ENCODE measurements around the gene C12orf54.

Gene C12orf54

DNA sequence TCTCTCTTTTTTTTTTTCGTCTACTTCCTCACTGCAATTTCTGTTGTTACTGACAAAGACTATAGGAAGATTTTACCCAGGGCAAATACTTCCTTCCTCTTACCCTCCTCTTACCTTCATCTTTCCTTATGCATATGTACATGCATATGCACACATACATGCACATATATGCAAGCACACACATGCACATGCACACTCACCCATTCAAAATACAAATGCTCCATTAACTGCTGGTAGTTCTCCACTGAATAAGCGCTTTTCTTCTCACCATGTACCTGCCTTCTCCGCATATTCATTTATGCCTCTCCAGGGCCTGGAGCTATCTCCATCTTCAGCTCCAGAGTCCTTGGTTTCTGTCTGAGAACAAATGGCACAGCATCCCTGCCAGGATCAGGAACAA lies 632 bp downstream of the C12orf54 start:
- Histone ChIP-seq H3K4me3 (ENCODE audit: low read length) (no peak overlapping the region), H4K20me1 (ENCODE audit: insufficient read depth, low read length) (no peaks in the 10 kb centered on the region), H3K4me1 (ENCODE audit: low read length) (no peaks in the 10 kb centered on the region), H3K79me2 (ENCODE audit: low read length) (no peaks in the 10 kb centered on the region), H3K9me3 (replicated peaks; ENCODE audit: insufficient read depth, low read length) (no peaks in the 10 kb centered on the region), H3K36me3 (replicated peaks; ENCODE audit: insufficient read depth, low read length) (no peaks in the 10 kb centered on the region), H3K4me2 (ENCODE audit: low read depth, low read length) (no peak overlapping the region), H3K9me2 (replicated peaks; ENCODE audit: insufficient read depth, low read length) (no peaks in the 10 kb centered on the region), H3K9ac (ENCODE audit: low read length) (no peak overlapping the region), H3K27me3 (replicated peaks; ENCODE audit: insufficient read depth, low read length) (no peaks in the 10 kb centered on the region), H3F3A (ENCODE audit: insufficient read depth, low read length) (no peaks in the 10 kb centered on the region), H3K27ac (ENCODE audit: low read length) (no peak overlapping the region), H2AFZ (ENCODE audit: low read length) (no peak overlapping the region)
- DNase-seq, result no peak
- TF ChIP-seq, protein P1, sequence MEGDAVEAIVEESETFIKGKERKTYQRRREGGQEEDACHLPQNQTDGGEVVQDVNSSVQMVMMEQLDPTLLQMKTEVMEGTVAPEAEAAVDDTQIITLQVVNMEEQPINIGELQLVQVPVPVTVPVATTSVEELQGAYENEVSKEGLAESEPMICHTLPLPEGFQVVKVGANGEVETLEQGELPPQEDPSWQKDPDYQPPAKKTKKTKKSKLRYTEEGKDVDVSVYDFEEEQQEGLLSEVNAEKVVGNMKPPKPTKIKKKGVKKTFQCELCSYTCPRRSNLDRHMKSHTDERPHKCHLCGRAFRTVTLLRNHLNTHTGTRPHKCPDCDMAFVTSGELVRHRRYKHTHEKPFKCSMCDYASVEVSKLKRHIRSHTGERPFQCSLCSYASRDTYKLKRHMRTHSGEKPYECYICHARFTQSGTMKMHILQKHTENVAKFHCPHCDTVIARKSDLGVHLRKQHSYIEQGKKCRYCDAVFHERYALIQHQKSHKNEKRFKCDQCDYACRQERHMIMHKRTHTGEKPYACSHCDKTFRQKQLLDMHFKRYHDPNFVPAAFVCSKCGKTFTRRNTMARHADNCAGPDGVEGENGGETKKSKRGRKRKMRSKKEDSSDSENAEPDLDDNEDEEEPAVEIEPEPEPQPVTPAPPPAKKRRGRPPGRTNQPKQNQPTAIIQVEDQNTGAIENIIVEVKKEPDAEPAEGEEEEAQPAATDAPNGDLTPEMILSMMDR (IDR thresholded peaks at IDR 0.05; ENCODE audit: low read length), result no peak
- TF ChIP-seq EZH2 (optimal IDR thresholded peaks at IDR 0.05; ENCODE audit: low read depth, low read length) (no peak), EZH2phosphoT487 (IDR thresholded peaks at IDR 0.05; ENCODE audit: low read length) (no peak)

DNA sequence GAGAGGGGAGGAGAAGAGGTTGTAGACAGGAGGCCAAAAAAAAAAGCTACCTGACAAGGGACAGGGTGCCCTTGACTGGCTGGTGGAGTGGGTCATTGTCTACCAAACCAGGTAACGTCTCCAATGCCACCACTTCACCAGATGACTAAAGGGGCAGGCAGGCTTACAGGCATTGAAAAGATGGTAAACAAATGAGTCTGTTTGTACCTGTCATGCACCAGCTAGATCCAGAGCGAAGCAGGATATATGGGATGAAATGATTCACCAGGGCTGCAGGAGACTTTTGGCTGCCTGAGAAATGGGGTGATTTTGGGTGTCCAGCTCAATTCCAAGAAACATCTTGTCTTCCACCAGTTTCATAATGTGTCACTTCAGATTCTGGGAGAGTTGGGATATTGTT lies 4.0 kb downstream of the C12orf54 start:
- Histone ChIP-seq H3K27me3 (replicated peaks; ENCODE audit: insufficient read depth, low read length) (no peaks in the 10 kb centered on the region), H3K36me3 (replicated peaks; ENCODE audit: insufficient read depth, low read length) (no peaks in the 10 kb centered on the region), H3F3A (ENCODE audit: insufficient read depth, low read length) (no peaks in the 10 kb centered on the region), H3K27ac (ENCODE audit: low read length) (no peak overlapping the region), H3K4me1 (ENCODE audit: low read length) (no peaks in the 10 kb centered on the region), H3K79me2 (ENCODE audit: low read length) (no peaks in the 10 kb centered on the region), H3K4me2 (ENCODE audit: low read depth, low read length) (no peak overlapping the region), H2AFZ (ENCODE audit: low read length) (no peak overlapping the region), H4K20me1 (ENCODE audit: insufficient read depth, low read length) (no peaks in the 10 kb centered on the region), H3K9me3 (replicated peaks; ENCODE audit: insufficient read depth, low read length) (no peaks in the 10 kb centered on the region), H3K9ac (ENCODE audit: low read length) (no peak overlapping the region), H3K4me3 (ENCODE audit: low read length) (no peak overlapping the region), H3K9me2 (replicated peaks; ENCODE audit: insufficient read depth, low read length) (no peaks in the 10 kb centered on the region)
- TF ChIP-seq EZH2phosphoT487 (IDR thresholded peaks at IDR 0.05; ENCODE audit: low read length), result no peak
- no peak for TF ChIP-seq EZH2 (optimal IDR thresholded peaks at IDR 0.05; ENCODE audit: low read depth, low read length)
- TF ChIP-seq, protein P1 (IDR thresholded peaks at IDR 0.05; ENCODE audit: low read length), result no peak
- no peak for DNase-seq

DNA sequence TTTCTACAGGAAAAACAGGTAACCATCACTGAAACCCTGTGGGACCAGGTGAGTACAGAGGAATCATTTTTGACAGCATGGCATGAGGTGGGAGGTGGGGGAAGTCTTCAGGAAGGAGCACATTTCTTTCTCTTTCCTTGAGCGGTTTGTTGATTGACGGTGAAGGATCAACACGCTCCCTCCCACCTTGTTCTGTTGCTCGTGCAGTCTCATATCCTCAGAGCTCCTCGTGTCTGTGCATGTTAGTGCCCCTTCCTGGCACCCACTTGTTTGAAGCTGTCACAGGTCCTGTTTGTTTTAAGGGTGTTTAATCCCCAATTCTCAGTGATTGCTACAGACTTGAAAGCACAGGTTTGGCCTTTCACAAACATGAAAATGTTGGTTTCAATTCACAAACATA lies 4.4 kb downstream of the C12orf54 start:
- Histone ChIP-seq H3K9me2 (replicated peaks; ENCODE audit: insufficient read depth, low read length) (no peaks in the 10 kb centered on the region), H3K4me1 (ENCODE audit: low read length) (no peaks in the 10 kb centered on the region), H2AFZ (ENCODE audit: low read length) (no peak overlapping the region), H3K27me3 (replicated peaks; ENCODE audit: insufficient read depth, low read length) (no peaks in the 10 kb centered on the region), H4K20me1 (ENCODE audit: insufficient read depth, low read length) (no peaks in the 10 kb centered on the region), H3K9ac (ENCODE audit: low read length) (no peak overlapping the region), H3F3A (ENCODE audit: insufficient read depth, low read length) (no peaks in the 10 kb centered on the region), H3K4me2 (ENCODE audit: low read depth, low read length) (no peak overlapping the region), H3K36me3 (replicated peaks; ENCODE audit: insufficient read depth, low read length) (no peaks in the 10 kb centered on the region), H3K9me3 (replicated peaks; ENCODE audit: insufficient read depth, low read length) (no peaks in the 10 kb centered on the region), H3K27ac (ENCODE audit: low read length) (no peak overlapping the region), H3K79me2 (ENCODE audit: low read length) (no peaks in the 10 kb centered on the region), H3K4me3 (ENCODE audit: low read length) (no peak overlapping the region)
- DNase-seq, result peak; percentile 32
- TF ChIP-seq, protein P1 (IDR thresholded peaks at IDR 0.05; ENCODE audit: low read length), result no peak
- TF ChIP-seq EZH2 (optimal IDR thresholded peaks at IDR 0.05; ENCODE audit: low read depth, low read length) (no peak), EZH2phosphoT487 (IDR thresholded peaks at IDR 0.05; ENCODE audit: low read length) (no peak)
